ENCODE measurements around the gene COX10. TPM values are rescaled to one million over a fixed set of nuclear protein-coding genes. Genes with fewer than 3 reads are reported as not detected.
A peak's percentile ranks its signal among the peaks of the same experiment; 100 is the strongest.

COX10 gene
- total RNA-seq, 1 donor from 2014 or later = 11.8 TPM

DNA sequence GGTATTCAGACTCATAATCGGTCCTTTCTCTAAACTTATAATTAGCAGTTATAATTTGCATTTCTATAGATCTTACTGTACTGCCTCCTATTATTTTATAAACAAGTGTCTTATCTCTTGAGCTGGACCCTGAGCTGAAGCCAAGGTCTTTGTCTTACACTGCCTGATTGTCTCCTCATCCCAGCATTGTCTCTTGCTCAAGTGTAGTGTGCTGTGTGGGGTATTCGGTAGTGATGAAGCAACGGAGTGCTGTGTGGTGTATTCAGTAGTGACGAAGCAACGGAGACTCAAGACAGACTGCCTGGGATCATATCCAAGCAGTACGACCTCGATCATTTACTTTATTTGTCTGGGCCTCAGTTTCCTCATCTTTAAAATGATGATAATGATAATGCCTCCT is 69.3 kb downstream of the COX10 start:
- Histone ChIP-seq H3K4me3 (ENCODE audit: low read depth, low read length) (no peak overlapping the region), H3K27me3 (ENCODE audit: control insufficient read depth, insufficient read depth, low read length) (no peaks in the 10 kb centered on the region), H3K36me3 (ENCODE audit: control insufficient read depth, insufficient read depth, low read length) (no peaks in the 10 kb centered on the region)
- no peak for DNase-seq (ENCODE audit: low read depth)
- FAIRE-seq = no peak
- TF ChIP-seq, protein P1, sequence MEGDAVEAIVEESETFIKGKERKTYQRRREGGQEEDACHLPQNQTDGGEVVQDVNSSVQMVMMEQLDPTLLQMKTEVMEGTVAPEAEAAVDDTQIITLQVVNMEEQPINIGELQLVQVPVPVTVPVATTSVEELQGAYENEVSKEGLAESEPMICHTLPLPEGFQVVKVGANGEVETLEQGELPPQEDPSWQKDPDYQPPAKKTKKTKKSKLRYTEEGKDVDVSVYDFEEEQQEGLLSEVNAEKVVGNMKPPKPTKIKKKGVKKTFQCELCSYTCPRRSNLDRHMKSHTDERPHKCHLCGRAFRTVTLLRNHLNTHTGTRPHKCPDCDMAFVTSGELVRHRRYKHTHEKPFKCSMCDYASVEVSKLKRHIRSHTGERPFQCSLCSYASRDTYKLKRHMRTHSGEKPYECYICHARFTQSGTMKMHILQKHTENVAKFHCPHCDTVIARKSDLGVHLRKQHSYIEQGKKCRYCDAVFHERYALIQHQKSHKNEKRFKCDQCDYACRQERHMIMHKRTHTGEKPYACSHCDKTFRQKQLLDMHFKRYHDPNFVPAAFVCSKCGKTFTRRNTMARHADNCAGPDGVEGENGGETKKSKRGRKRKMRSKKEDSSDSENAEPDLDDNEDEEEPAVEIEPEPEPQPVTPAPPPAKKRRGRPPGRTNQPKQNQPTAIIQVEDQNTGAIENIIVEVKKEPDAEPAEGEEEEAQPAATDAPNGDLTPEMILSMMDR (IDR thresholded peaks at IDR 0.05; ENCODE audit: insufficient read depth, low read length, severe bottlenecking) = no peak

DNA sequence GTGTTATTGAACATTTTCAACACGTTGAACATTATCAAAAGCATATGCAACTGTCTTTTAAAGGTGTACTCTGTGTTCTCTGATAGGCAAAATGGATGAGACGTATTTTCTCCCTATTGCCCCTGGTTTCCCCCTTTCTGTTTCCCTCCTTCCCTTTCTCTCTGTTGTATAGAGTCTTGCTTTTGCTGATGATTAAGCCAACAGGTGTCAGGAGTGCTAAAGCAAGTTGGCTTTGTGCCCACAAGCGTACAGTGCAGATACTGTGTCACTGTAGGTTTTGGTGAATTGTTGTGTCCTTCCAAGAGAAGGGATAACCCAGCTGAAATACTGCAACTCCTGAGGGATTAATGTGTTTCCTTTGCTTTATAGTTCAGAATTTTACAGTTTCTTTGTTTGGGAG is 74.4 kb downstream of the COX10 start:
- no peak overlapping the region for H3K4me3 ChIP-seq (ENCODE audit: low read depth, low read length)
- DNase-seq (ENCODE audit: low read depth) (peak; percentile 37), FAIRE-seq (no peak)
- H3K27me3 ChIP-seq (ENCODE audit: control insufficient read depth, insufficient read depth, low read length) = no peaks in the 10 kb centered on the region
- TF ChIP-seq, protein P1 (IDR thresholded peaks at IDR 0.05; ENCODE audit: insufficient read depth, low read length, severe bottlenecking) = no peak
- no peaks in the 10 kb centered on the region for H3K36me3 ChIP-seq (ENCODE audit: control insufficient read depth, insufficient read depth, low read length)

DNA sequence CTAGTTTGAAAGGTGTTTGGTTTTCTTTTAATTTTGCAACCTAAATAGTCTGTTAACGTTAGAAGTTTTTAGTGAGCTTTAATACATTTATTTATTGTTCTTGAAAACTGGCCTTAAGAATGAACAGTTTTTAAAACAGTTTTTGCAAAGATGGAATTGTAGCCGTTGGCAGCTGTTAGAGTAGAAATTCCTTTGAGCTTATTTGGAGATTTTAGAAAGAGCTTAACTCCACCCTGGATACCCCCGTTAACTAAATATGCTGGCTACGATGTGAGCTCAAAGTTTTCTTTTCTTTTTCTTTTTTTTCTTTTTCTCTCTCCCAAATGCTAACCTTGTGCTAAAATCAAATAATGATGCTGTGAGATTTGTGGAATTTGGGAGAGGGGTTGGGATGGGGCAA is 75.2 kb downstream of the COX10 start:
- no peak for DNase-seq (ENCODE audit: low read depth)
- FAIRE-seq = no peak

DNA sequence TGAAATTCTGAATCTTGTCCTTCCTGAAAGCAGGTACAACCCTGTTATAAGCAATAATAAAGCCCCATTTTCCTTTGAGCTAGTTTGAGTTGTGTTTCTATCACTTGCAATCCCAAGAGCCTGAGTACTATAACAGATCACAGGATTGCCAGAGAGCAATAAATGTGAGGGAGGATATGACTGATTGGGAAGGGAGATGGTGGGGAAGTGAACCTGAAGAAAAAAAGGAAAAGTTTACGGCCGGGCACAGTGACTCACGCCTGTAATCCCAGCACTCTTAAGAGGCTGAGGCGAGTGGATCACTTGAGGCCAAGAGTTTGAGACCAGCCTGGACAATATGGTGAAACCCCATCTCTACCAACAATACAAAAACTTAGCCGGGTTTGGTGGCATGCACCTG is 80.4 kb downstream of the COX10 start:
- TF ChIP-seq, protein P1 (IDR thresholded peaks at IDR 0.05; ENCODE audit: insufficient read depth, low read length, severe bottlenecking) = no peak
- FAIRE-seq = no peak
- no peak for DNase-seq (ENCODE audit: low read depth)
- Histone ChIP-seq H3K36me3 (ENCODE audit: control insufficient read depth, insufficient read depth, low read length) (no peaks in the 10 kb centered on the region), H3K27me3 (ENCODE audit: control insufficient read depth, insufficient read depth, low read length) (no peaks in the 10 kb centered on the region), H3K4me3 (ENCODE audit: low read depth, low read length) (no peak overlapping the region)

More for the DNA sequence above, 75.2 kb downstream of the COX10 start:
- Histone ChIP-seq H3K36me3 (ENCODE audit: control insufficient read depth, insufficient read depth, low read length) (no peaks in the 10 kb centered on the region), H3K4me3 (ENCODE audit: low read depth, low read length) (no peak overlapping the region), H3K27me3 (ENCODE audit: control insufficient read depth, insufficient read depth, low read length) (no peaks in the 10 kb centered on the region)
- TF ChIP-seq, protein P1 (IDR thresholded peaks at IDR 0.05; ENCODE audit: insufficient read depth, low read length, severe bottlenecking) = no peak

DNA sequence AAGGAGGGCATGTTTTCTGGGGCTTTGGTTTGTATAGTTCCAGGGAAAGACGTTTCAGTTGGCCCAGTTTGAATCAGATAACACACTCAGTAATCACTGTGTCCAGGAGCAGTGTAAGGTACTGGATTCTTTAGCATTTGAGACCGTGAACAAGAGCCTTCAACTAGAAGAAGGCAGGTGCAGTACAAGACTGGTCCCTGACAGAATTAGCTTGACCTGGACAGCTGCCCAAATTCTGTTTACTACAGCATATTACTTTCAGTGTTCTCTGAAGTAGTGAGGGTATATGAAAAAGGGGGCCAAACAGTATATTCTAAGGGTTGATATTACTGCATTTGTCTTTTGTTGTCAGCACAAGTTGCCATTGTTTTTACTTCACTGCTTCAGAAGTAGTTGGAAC is 81.3 kb downstream of the COX10 start:
- Histone ChIP-seq H3K27me3 (ENCODE audit: control insufficient read depth, insufficient read depth, low read length) (no peaks in the 10 kb centered on the region), H3K36me3 (ENCODE audit: control insufficient read depth, insufficient read depth, low read length) (no peaks in the 10 kb centered on the region), H3K4me3 (ENCODE audit: low read depth, low read length) (no peak overlapping the region)
- no peak for FAIRE-seq
- TF ChIP-seq, protein P1 (IDR thresholded peaks at IDR 0.05; ENCODE audit: insufficient read depth, low read length, severe bottlenecking) = no peak
- no peak for DNase-seq (ENCODE audit: low read depth)

DNA sequence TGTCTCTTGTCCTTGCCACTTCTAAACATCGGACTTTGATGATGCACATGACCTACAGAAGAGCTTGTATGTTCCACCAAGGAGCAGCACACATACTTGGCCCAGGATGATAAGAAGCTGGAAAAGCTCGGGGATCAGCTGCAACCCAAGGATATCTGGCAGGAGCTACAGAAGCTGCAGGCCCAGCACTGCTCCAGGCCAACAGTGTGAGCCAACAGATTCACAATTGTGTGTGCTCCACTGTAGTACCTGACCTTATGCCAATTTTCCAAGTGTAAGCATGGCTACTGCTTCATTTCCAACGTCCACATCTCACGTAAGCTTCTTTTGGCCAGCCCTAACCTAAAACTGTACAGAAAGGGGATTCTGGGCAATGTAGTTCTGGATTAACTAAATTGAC is 83.4 kb downstream of the COX10 start:
- TF ChIP-seq, protein P1 (IDR thresholded peaks at IDR 0.05; ENCODE audit: insufficient read depth, low read length, severe bottlenecking) = no peak
- FAIRE-seq (peak; percentile 81), DNase-seq (ENCODE audit: low read depth) (no peak)
- Histone ChIP-seq H3K4me3 (ENCODE audit: low read depth, low read length) (no peak overlapping the region), H3K36me3 (ENCODE audit: control insufficient read depth, insufficient read depth, low read length) (no peaks in the 10 kb centered on the region), H3K27me3 (ENCODE audit: control insufficient read depth, insufficient read depth, low read length) (no peaks in the 10 kb centered on the region)

Data from bronchial epithelial cell (primary cell).